SK-N-MC (cell line): ENCODE measurements around the gene LRRN2.

ENCODE experiments used
- DNase-seq: peaks from one replicate; pipeline ENCODE4 v3.0.0-alpha.2; 2011; ENCODE audit warnings: low read depth, low spot score
- H3K27ac ChIP-seq: fragments of 200-600 bp; sonication (generic); 2 replicates; pipeline ENCODE4 v1.5.1; 2016; ENCODE audit warnings: mixed run types
- H3K36me3 ChIP-seq: fragments of 200-600 bp; sonication (generic); 2 replicates; pipeline ENCODE4 v1.6.1; 2017; ENCODE audit warnings: antibody characterized with exemption, low read length, mixed read lengths; ENCODE audit not compliant: insufficient read depth
- H3K4me3 ChIP-seq: fragments of 200-600 bp; sonication (generic); 2 replicates; pipeline ENCODE4 v1.5.1; 2016
- H3K9ac ChIP-seq: fragments of 200-600 bp; sonication (generic); 2 replicates; pipeline ENCODE4 v1.8.0; 2017; ENCODE audit warnings: mixed run types, mixed read lengths; ENCODE audit not compliant: insufficient read length
- H3K9me3 ChIP-seq: fragments of 200-600 bp; sonication (generic); 2 replicates; pipeline ENCODE4 v1.6.1; 2017; ENCODE audit warnings: low read depth, mild to moderate bottlenecking, antibody characterized with exemption, low read length, moderate library complexity, mixed read lengths
- EZH2 ChIP-seq: fragments of 200-600 bp; sonication (generic); IDR thresholded peaks from one replicate; pipeline ENCODE4 v1.6.1; 2017; ENCODE audit warnings: antibody characterized with exemption
- FOXP2 ChIP-seq: optimal IDR thresholded peaks from 2 replicates; pipeline ENCODE3; 2011; ENCODE audit warnings: mild to moderate bottlenecking, moderate library complexity; ENCODE audit not compliant: insufficient read depth; ENCODE audit errors: extremely low read length, control extremely low read depth
- POLR2AphosphoS5 ChIP-seq: IDR thresholded peaks from 2 replicates; pipeline ENCODE4 v1.6.1; 2012; ENCODE audit warnings: mild to moderate bottlenecking, low read depth, low read length, borderline replicate concordance

The LRRN2 gene

GRCh38 chr1:204600203-204600602 is 85.3 kb downstream of the LRRN2 start:
- DNase-seq: no peak
- Histone ChIP-seq H3K4me3 (no peak overlapping the region), H3K9me3 (no peaks in the 10 kb centered on the region), H3K36me3 (no peaks in the 10 kb centered on the region), H3K9ac (no peak overlapping the region), H3K27ac (no peak overlapping the region)
- TF ChIP-seq POLR2AphosphoS5 (no peak), EZH2 (no peak), FOXP2 (no peak)

- Histone ChIP-seq H3K9me3 (no peaks in the 10 kb centered on the region), H3K9ac (no peak overlapping the region), H3K27ac (no peak overlapping the region), H3K36me3 (no peaks in the 10 kb centered on the region), H3K4me3 (no peak overlapping the region)
- no peak for DNase-seq
- TF ChIP-seq FOXP2: no peak
- no peak for TF ChIP-seq POLR2AphosphoS5
- TF ChIP-seq EZH2: no peak
Measured at GRCh38 chr1:204599596-204599995, 85.9 kb downstream of the LRRN2 start.

- Histone ChIP-seq H3K9me3 (no peaks in the 10 kb centered on the region), H3K9ac (no peak overlapping the region), H3K36me3 (no peaks in the 10 kb centered on the region), H3K4me3 (no peak overlapping the region), H3K27ac (no peak overlapping the region)
- DNase-seq: no peak
- no peak for TF ChIP-seq EZH2
- no peak for TF ChIP-seq POLR2AphosphoS5
- no peak for TF ChIP-seq FOXP2
Measured at GRCh38 chr1:204599098-204599497, 86.4 kb downstream of the LRRN2 start.

- DNase-seq: no peak
- Histone ChIP-seq H3K9me3 (no peaks in the 10 kb centered on the region), H3K27ac (no peak overlapping the region), H3K36me3 (no peaks in the 10 kb centered on the region), H3K9ac (no peak overlapping the region), H3K4me3 (no peak overlapping the region)
- TF ChIP-seq EZH2 (no peak), FOXP2 (no peak)
Measured at GRCh38 chr1:204598319-204598969, 87.1 kb downstream of the LRRN2 start.

GRCh38 chr1:204592246-204592948 is 93.1 kb downstream of the LRRN2 start:
- H3K4me3 ChIP-seq: no peak overlapping the region
- no peak overlapping the region for H3K27ac ChIP-seq

GRCh38 chr1:204591473-204592090 is 94.0 kb downstream of the LRRN2 start:
- Histone ChIP-seq H3K9me3 (no peaks in the 10 kb centered on the region), H3K36me3 (no peaks in the 10 kb centered on the region), H3K27ac (no peak overlapping the region), H3K4me3 (no peak overlapping the region), H3K9ac (no peak overlapping the region)
- no peak for DNase-seq
- TF ChIP-seq EZH2 (no peak), FOXP2 (no peak), POLR2AphosphoS5 (no peak)

More at GRCh38 chr1:204592246-204592948, 93.1 kb downstream of the LRRN2 start:
- H3K36me3 ChIP-seq: no peaks in the 10 kb centered on the region
- no peak overlapping the region for H3K9ac ChIP-seq
- DNase-seq: no peak
- TF ChIP-seq FOXP2 (no peak), EZH2 (no peak), POLR2AphosphoS5 (no peak)
- no peaks in the 10 kb centered on the region for H3K9me3 ChIP-seq

- no peak overlapping the region for H3K4me3 ChIP-seq
- no peak for DNase-seq
- H3K9ac ChIP-seq: no peak overlapping the region
- H3K36me3 ChIP-seq: no peaks in the 10 kb centered on the region
- no peaks in the 10 kb centered on the region for H3K9me3 ChIP-seq
- no peak for TF ChIP-seq EZH2
- no peak overlapping the region for H3K27ac ChIP-seq
Measured at GRCh38 chr1:204589409-204590038, 96.0 kb downstream of the LRRN2 start.

GRCh38 chr1:204588826-204589225 is 96.7 kb downstream of the LRRN2 start:
- Histone ChIP-seq H3K4me3 (no peak overlapping the region), H3K9ac (no peak overlapping the region), H3K9me3 (no peaks in the 10 kb centered on the region), H3K36me3 (no peaks in the 10 kb centered on the region), H3K27ac (no peak overlapping the region)
- no peak for DNase-seq
- TF ChIP-seq POLR2AphosphoS5: no peak
- TF ChIP-seq EZH2: no peak
- TF ChIP-seq FOXP2: no peak
